Mucosa of rectum (tissue), 2 donors: Measurements from ENCODE around the gene ARL14EP.

Experiments used
- H3K27ac ChIP-seq, 2 donors: one replicate each; pipeline ENCODE4 v1.7.0; 2013; ENCODE audit warnings: inconsistent platforms in 2 of 2, low read depth in 2 of 2, low read length in 2 of 2
- H3K27me3 ChIP-seq, 2 donors: one replicate each; pipeline ENCODE4 v1.7.0; 2013; ENCODE audit warnings: low read length in 2 of 2; ENCODE audit not compliant: control insufficient read depth in 2 of 2, insufficient read depth in 2 of 2
- H3K36me3 ChIP-seq, 2 donors: one replicate each; pipeline ENCODE4 v1.7.0; 2013; ENCODE audit warnings: low read length in 2 of 2; ENCODE audit not compliant: control insufficient read depth in 2 of 2, insufficient read depth in 2 of 2
- H3K4me1 ChIP-seq, 2 donors: one replicate each; pipeline ENCODE4 v1.7.0; 2013; ENCODE audit warnings: low read length in 2 of 2, mild to moderate bottlenecking in 1 of 2; ENCODE audit not compliant: control insufficient read depth in 2 of 2, insufficient read depth in 2 of 2
- H3K4me3 ChIP-seq, 2 donors: one replicate each; pipeline ENCODE4 v1.7.0; 2013; ENCODE audit warnings: low read length in 2 of 2
- H3K9ac ChIP-seq, 2 donors: one replicate each; pipeline ENCODE4 v1.7.0; 2013; ENCODE audit warnings: low read length in 2 of 2, low read depth in 1 of 2, mild to moderate bottlenecking in 1 of 2
- H3K9me3 ChIP-seq, 2 donors: one replicate each; pipeline ENCODE4 v1.7.0; 2013; ENCODE audit warnings: low read length in 2 of 2; ENCODE audit not compliant: control insufficient read depth in 2 of 2
- donor health status: healthy.
- donor health status: Normal muscosa, but diverticular disease.

Gene ARL14EP

GRCh38 chr11:30322826-30323710, at the start of gene ARL14EP:
Gene ARL14EP (plus strand): TSS chr11:30323104. CDS start chr11:30330949, 7,845 bp downstream.
- Histone ChIP-seq H3K9me3 (no peaks in the 10 kb centered on the region), H3K9ac (peak within 1 kb of the TSS; percentile 85 to 90), H3K36me3 (no peaks in the 10 kb centered on the region), H3K4me3 (peak within 1 kb of the TSS; percentile 86 to 92), H3K4me1 (peaks cover 2 to 8% of the 10 kb centered on the region in 2 donors), H3K27me3 (peaks cover 0 to 4% of the 10 kb centered on the region in 2 donors), H3K27ac (peak within 1 kb of the TSS; percentile 66 to 78)

- Histone ChIP-seq H3K4me3 (no peak overlapping the region), H3K4me1 (no peaks in the 10 kb centered on the region), H3K36me3 (no peaks in the 10 kb centered on the region), H3K9me3 (no peaks in the 10 kb centered on the region), H3K9ac (no peak overlapping the region), H3K27ac (no peak overlapping the region), H3K27me3 (no peaks in the 10 kb centered on the region)
Observed at GRCh38 chr11:30277176-30277575, 45.7 kb upstream of the ARL14EP start.

- Histone ChIP-seq H3K36me3 (no peaks in the 10 kb centered on the region), H3K4me1 (no peaks in the 10 kb centered on the region), H3K27ac (no peak overlapping the region), H3K4me3 (no peak overlapping the region), H3K9me3 (no peaks in the 10 kb centered on the region), H3K9ac (no peak overlapping the region), H3K27me3 (no peaks in the 10 kb centered on the region)
Observed at GRCh38 chr11:30279796-30280195, 43.1 kb upstream of the ARL14EP start.

GRCh38 chr11:30281476-30282288, 41.2 kb upstream of the ARL14EP start:
- Histone ChIP-seq H3K27me3 (no peaks in the 10 kb centered on the region), H3K9ac (no peak overlapping the region), H3K27ac (no peak overlapping the region), H3K9me3 (no peaks in the 10 kb centered on the region), H3K36me3 (no peaks in the 10 kb centered on the region), H3K4me3 (no peak overlapping the region), H3K4me1 (no peaks in the 10 kb centered on the region)

DNA sequence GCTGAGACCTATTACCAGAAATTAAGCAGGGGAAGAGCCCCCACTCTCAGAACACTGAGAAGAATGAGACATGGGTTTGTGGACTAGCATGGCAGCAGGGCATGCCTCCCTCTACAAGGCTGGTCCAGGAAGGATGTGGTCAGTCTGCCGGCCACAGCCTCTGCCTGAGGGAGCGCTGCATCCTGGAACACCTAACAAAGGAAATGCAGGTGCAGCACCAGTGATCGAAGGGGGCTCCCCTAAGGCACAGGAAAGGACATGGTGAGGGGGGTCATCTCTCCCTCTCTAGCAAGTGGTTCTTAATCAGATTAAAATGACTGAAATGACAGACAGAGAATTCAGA, 40.6 kb upstream of the ARL14EP start:
- H3K4me1 ChIP-seq, result no peaks in the 10 kb centered on the region
- no peaks in the 10 kb centered on the region for H3K27me3 ChIP-seq
- H3K9ac ChIP-seq, result no peak overlapping the region
- H3K4me3 ChIP-seq, result no peak overlapping the region
- no peaks in the 10 kb centered on the region for H3K9me3 ChIP-seq
- H3K36me3 ChIP-seq, result no peaks in the 10 kb centered on the region
- H3K27ac ChIP-seq, result no peak overlapping the region

- no peaks in the 10 kb centered on the region for H3K36me3 ChIP-seq
- H3K27ac ChIP-seq, result no peak overlapping the region
- no peaks in the 10 kb centered on the region for H3K4me1 ChIP-seq
- no peaks in the 10 kb centered on the region for H3K9me3 ChIP-seq
- H3K27me3 ChIP-seq, result no peaks in the 10 kb centered on the region
- H3K9ac ChIP-seq, result no peak overlapping the region
- no peak overlapping the region for H3K4me3 ChIP-seq
Observed at GRCh38 chr11:30284836-30285235, 38.1 kb upstream of the ARL14EP start.

DNA sequence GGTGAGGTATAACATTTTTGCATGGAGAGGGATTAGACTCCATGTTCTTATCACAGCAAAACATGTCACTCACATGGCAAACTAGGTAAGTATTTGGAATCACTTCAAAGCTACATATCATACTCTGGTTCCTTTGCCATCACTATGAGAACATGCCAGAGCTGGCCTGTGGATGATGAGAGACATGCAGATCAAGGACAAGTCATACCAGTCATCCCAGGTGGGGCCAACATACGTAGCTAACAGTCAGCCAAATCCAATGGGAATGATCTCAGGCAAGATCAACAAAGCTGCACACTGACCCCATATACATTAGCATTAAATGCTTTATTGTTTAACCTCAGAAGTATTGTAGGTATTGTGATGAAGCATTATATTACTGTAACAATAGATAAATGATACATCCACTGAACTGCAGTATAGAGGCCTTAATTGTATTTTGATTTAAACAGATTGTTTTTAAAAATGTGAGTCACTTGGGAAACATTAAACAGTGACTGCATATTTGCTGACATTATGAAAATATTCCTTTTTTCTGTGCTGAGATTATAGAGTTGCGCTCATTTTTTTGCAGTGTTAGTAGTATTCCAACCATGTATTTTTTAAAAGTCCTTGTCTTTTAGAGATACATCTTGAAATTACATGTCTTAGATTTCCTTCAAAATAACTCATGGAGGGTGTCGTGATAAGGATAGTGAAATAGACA, 37.3 kb upstream of the ARL14EP start:
- Histone ChIP-seq H3K27me3 (no peaks in the 10 kb centered on the region), H3K36me3 (no peaks in the 10 kb centered on the region), H3K4me1 (no peaks in the 10 kb centered on the region), H3K9ac (no peak overlapping the region), H3K9me3 (no peaks in the 10 kb centered on the region), H3K27ac (no peak overlapping the region), H3K4me3 (no peak overlapping the region)

DNA sequence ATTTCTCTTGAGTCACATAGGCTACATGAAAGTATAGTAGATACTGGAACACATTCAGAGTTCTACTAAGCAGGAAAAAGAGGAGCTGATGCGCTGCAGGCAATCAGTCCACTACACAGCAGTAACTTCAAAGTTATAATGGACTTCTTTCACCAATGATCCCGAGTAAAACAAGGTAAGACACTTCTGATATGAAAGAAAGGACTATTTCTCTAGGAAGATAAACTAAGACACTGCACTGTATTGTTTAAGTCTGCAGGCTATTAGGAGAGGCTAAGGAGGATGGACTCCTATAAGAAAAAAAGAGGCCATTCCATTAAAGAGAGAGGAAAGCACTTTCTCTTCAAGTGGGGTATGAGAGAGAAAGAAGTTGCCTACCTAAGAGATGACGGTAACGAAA, 31.6 kb upstream of the ARL14EP start:
- no peaks in the 10 kb centered on the region for H3K4me1 ChIP-seq
- no peaks in the 10 kb centered on the region for H3K36me3 ChIP-seq
- H3K27me3 ChIP-seq, result no peaks in the 10 kb centered on the region
- H3K9ac ChIP-seq, result no peak overlapping the region
- H3K27ac ChIP-seq, result no peak overlapping the region
- H3K9me3 ChIP-seq, result no peaks in the 10 kb centered on the region
- no peak overlapping the region for H3K4me3 ChIP-seq

DNA sequence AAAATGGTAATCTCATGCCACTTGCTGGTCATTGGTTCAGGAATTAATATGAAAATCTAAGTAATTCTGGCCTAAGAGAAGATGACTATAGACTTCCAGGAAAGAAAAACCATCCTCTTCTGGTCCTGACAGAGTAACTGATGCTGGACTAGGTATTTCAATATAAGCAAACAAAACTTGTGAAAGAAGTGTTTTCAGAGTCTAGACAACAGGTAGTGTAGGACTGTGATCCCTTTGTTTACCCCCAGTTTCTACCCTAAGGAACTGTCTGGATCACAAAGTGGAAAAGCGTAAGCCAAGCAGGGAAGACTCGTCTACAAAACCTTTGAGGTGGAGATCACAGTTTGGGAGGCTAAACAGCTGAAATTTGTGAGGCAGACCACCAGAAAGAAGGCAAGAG, 30.4 kb upstream of the ARL14EP start:
- Histone ChIP-seq H3K27me3 (no peaks in the 10 kb centered on the region), H3K4me1 (no peaks in the 10 kb centered on the region), H3K9me3 (no peaks in the 10 kb centered on the region), H3K4me3 (no peak overlapping the region), H3K27ac (no peak overlapping the region), H3K36me3 (no peaks in the 10 kb centered on the region), H3K9ac (no peak overlapping the region)
